GM19463 (cell line): ENCODE measurements around the gene DCUN1D2.
"Not testable (repeated sequence)": the region's sequence is repeated elsewhere in the genome, so short reads cannot be mapped to it uniquely, and the experiment has no call there.

Source experiments
- ATAC-seq: cut with Tn5 transposase; IDR thresholded peaks from one replicate; pipeline ENCODE4 v1.9.1; 2021; ENCODE audit warnings: mild to moderate bottlenecking, moderate library complexity; ENCODE audit not compliant: unreplicated experiment

The DCUN1D2 gene

DNA sequence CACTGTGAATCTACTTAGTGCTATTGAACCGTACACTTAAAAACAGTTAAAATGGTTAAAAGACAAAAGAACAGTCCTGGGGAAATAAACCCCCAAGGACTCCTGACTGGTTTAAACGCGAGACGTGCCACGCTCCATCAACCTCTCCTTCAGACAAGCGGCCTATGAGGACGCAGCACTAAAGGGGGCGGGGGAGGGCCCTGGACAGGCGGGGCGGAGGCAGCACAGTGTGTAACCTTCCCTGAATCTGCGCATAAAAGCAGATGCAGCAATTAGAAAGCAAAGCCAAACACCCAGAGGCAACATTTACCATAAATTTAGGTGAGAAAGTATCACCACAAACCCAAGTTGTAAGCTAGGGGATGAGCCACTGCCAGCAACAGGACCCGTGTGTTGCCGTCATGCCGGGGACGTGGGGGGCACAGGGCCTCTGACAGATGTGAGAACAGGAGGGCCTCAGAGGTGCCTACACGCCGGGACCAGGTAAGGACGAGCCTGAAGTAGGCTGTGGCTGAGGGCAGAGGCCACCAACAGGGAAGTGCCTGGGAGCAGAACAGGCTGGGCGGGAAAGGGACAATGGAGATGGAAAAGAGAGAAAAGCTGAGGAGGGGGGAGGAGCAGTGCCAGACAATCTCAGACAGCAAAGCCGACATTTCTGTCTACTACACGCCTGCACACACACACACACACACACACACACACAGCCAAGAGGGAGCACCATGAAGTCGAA lies 21.9 kb downstream of the DCUN1D2 start:
- ATAC-seq, result no peak

DNA sequence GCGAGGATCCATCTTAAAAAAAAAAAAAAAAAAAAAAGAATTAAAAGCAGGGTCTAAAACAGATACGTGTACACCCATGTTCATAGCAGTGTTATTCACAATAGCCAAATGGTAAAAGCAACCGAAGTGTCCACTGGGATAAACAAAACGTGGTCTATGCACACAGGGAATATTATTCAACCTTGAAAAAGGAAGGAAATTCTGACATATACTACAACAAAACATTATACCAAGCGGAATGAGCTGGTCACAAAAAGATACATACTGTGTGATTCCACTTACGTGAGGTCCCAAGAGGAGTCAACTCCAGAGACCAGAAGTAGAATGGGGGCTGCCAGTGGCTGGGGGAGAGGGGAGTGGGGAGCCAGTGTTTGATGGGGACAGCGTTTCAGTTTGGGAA lies 22.5 kb downstream of the DCUN1D2 start:
- no peak for ATAC-seq

DNA sequence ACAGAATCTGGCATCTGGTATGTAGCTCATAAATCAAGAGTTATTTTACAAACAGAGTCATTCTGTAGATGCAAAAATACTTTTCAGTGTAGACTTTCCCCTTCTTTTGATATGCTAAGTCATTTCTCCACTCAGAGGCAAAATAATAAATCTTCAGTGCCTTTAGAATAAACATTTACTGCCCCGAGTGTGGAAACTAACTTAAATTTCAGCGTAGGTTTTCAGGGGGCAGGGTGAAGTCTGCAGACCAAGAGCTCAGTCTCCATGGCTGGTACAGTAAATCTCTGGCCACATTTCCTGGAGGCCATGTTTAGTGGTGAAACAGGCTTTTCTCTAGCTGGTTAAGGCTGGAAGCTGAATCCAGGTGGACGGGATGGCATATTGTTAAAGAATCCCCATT lies 24.1 kb downstream of the DCUN1D2 start:
- no peak for ATAC-seq

DNA sequence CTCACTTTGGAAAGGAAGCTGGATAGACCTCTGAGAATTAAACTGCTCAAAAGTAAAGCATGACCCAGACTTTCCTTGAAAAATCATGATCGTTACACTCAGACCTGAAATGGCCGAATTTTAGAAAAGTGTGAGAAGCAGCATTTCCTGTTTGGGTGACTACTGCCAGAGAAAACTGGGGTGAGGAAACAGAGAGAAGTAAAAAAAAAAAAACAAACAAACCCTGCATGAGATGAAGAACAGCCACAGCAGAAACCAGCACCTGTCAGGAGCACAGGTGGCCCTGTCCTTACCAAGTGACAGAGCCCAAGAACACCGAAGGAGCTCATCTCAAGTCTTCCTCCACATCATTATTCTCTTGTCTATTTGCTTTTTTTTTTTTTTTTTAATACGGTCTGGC lies 25.2 kb downstream of the DCUN1D2 start:
- no peak for ATAC-seq

DNA sequence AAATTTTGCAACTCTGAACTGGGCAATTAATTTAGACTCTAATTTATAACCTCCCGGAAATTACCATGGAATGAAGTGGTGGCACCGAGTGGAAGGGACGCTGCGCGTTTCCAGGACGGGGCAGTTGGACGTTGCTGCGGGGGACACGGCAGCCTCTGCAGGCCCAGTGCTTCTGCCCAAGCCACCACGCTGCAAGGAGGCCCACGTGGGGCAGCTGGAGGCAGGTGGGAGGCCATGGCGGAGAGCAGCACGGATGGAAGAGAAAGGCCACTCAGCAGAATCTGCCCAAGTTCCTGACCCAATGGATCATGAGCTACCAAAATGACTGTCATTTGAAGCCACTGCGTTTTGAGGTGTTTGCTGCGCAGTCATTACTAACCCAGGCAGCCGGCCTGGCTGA lies 26.0 kb downstream of the DCUN1D2 start:
- no peak for ATAC-seq

DNA sequence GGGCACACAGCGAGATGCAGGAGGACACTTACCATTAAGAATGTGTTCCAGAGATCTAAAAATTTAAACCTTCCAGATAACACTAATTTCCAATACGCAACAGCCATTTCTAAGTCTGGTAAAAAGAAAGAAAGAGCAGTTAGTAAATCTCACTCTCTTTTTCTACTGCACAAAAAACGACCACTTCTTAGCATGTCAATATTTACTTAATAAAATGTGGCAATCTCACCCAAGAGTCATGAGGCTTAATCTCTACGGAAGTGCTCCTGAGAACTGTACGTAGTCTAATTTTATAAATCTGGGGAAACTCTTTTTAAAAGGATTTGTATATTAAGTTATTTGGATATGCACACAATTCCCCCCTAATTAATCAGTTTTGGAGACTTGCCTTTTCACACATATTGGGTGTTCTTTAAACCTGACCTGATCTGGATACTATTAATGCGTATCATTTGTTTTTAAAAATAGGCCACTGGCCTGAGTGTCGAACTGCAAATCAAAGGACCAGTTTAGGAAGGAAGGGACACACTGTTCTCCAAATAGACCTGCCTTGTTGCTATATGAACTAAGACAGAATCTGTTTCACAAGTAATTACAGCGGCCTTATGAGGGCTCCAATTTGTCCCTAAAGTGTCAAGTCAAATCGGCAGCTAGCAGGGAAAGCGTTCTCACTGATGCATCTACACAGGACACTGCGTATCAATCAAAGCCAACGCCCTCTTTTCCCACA lies 29.3 kb downstream of the DCUN1D2 start:
- ATAC-seq, result no peak

DNA sequence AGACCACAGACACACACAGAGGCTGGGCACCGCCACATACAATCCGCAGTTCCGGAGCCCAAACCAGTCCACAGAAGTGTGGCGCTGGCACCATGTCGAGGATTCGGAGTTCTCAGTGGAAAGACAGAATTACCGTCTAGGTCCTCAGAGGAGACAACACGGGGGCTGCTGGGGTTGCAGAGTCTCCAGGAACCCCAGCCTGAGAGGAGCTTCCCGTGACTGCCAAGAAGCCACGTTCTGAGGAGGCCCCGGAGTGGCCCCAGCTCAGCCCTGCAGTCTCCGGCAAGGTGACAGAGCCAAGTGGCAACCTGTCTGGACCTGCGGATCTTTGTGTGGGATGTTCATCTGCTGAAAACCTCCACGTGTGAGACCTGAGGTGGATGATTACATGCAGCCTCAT lies 29.9 kb downstream of the DCUN1D2 start:
- no peak for ATAC-seq

DNA sequence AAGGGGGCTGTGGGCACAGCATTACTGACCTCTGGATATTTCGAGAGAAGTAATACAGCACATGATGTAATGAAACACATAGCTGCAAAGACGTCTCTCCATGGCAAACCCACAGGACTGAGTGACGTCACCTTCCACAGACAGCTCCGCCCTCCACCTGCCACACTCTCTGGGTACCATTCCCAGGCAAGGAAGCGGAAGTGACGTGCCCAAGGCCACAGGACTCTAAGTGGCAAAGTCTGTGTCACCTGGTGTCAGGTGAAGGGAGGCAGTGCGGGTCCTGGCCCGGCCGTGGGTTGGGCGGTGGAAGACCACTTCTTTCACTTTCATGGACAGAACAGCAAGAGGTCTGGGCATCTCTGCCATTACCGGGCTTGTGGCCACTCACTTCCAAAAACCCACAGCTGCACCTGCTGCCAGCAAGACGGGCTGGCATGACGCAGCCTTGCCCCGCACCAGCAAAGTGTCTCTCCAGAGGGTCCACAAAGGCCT lies 30.4 kb downstream of the DCUN1D2 start:
- ATAC-seq, result no peak

DNA sequence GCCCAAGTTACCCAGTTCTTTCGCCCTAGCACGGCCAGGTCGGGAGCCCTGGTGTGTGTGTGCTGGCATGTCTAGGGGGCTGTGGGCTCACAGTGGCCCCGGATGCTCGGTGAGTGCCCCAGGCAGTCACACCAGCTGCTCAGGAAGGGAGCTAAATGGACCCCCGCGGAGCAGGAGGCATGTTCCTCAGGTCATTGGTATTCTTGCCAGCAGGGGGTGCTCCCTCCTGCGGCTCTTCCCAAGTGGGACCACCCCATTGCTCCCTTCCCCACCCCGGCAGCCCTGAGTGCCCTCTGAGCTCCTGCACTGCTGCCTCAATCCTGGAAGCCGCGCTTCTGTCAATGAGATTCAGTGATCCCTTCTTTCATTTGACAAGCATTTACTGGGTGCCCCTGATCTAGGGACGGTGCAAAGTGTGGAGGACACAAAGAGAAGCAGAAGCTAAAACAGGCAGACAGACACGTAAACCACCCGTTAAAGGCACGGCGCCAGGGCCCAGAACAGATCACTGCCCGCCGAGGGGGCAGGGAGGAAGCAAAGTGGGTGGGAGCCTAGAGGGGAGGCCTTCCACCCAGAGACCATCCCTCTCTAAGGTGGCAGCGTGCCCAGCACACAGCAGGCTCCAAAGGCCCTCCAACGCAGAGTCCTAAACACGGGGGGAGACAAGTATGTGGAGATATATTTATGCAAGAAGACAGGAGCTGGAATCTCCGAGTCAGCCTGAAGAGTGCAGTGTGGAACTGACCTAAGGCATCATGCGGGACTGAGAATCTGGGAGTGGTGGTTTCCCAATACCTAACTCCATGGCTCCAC lies 32.1 kb downstream of the DCUN1D2 start:
- no peak for ATAC-seq

DNA sequence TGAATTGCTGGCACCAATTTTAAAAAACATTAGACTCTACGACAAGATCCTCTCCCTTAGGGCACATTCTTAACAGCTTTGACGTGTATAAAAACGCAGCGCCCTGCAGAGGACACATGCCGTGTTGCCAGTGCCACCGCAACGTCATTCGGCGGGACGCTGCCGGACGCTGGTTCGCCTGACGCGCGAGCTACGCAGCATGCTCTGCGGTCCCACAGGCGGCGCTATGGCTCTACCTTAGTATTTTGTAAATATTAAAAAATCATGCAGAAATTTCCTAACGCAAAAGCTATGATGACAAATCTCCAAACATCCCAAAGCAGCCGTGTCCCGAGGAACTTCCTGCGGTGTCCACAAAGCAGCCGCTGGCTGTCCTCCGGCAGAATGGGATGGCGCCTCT lies 33.0 kb downstream of the DCUN1D2 start:
- ATAC-seq, result no peak

DNA sequence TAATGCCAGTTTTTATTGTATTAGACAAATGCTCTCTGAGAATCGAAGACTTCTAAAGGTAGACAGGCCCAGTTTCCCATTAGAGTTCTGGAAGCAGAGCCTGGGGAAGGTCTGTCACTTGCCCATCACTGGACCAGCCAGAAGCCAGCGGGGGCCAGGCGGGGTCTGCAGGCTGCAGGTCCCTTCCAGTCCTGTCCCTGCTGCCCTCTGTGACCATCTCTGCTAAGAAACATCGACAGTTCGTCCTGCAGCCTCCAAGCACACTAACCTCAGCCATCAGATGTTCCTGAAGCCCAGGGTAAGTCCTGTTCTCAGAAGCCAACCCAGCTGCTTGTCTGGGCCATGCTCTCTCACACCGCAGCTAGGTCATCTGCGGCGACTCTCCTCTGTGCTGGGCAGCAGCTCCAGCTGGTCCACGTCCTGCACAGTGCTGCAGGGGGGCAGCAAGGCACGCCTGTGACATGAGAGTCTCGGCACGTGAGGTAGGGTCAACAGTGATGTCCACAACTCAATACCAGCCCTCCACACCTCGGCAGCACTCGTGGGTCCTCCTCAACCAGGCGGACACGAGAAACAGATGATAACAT lies 34.3 kb downstream of the DCUN1D2 start:
- ATAC-seq, result no peak

DNA sequence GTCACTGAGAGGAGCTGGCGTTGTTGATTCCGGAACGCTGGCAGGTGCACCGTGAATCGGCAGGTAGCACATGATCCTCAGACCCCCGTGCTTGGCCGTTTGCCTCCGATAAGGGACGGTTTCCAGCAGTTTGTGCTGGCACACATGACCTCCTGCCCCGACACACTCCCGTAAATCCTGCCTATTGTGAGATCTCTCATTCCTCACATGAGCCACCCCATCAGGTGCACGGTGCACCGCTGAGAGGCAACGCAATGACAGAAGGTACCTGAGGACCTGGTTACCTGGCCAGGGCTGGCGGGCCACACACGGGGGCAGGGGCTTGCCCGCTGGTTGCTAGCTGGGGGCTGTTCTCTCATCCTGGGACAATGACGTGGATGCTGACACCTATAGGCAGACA lies 35.1 kb downstream of the DCUN1D2 start:
- no peak for ATAC-seq

DNA sequence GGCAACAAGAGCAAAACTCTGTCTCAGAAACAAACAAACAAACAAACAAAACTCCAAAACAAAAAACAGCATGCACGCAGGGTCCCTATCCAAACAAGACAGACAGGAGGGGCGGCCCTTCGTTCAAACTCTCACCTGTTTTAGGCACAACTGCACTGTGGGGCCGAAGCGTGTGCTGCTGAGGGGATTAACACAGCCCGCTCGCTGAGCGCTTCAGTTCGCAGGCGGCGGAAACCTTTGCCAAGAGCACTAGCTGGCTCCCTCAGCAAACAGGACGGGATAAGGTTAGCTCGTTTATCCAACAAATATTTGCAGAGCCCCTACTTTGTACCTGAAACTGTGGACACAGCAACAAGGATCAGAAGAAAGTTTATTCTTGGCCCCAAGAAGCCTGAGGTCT lies 35.6 kb downstream of the DCUN1D2 start:
- ATAC-seq, result no peak

DNA sequence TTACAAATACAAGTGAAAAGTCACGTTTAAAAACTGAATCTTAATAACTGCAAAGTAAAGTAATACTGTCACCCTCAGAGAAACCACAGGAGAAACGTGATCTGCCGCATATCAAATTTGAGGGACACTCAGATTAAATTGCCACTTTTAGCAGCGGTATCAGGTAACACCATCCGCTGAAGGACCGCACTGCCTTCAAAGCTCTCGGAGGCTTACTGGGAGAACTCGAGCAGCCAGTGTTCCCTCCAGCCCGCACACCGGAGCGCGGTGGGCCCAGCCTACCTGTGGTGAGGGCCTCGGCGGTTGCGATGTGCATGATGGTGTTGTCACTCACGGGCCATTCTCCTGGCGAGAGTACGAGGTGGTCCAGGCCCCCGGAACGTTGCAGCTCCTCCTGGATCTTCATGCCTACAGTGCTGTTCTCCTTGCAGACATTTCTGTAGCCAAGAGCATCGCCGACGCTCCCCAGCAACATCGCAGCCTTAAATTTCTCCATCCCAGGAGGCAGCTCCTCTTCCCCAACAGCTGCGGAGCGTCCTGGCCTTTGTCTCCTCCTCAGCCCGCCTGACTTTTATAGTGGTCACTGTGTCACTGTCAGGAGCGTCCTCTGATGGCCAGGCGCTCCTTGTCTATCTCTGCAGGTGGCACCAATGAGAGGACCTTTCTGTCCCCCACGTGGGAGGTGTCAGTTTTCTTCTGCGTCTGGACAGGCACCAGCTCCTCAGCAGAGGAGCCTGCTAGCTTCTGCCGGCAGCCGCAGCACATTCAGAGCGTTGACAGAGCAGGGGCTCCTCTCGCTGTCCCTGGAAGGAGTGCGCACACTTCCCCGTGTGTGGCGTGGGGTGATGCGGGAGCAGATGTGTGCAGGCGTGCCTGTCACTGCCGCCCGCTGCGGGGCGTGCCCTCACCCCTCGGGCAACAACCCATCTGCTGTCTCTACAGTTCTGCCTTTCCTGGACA lies 37.3 kb downstream of the DCUN1D2 start, which contains the start of gene ADPRHL1:
ADPRHL1 (minus strand) TSS at position 547 of the 960 bp plus-strand sequence; CDS start at position 496, 51 bp downstream.
- no peak for ATAC-seq

DNA sequence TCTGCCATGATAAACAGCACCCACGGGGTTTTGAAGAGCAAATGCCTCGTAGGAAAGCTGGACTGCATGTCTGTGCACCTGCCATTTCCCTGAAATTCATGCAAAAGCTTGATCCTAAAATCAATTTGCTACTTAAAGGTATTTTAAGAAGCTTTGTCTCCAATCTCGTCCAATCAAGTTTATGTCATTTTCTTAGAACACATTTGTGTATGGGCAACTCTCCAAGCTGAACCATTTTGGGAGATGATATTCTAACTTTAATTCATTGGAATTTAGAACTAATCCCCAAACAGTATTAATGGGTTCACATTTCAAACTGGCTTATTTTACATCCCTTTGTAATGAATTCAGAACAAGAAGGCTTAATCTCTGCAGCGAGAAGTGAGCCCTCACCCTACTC lies 38.0 kb downstream of the DCUN1D2 start:
- ATAC-seq, result no peak

DNA sequence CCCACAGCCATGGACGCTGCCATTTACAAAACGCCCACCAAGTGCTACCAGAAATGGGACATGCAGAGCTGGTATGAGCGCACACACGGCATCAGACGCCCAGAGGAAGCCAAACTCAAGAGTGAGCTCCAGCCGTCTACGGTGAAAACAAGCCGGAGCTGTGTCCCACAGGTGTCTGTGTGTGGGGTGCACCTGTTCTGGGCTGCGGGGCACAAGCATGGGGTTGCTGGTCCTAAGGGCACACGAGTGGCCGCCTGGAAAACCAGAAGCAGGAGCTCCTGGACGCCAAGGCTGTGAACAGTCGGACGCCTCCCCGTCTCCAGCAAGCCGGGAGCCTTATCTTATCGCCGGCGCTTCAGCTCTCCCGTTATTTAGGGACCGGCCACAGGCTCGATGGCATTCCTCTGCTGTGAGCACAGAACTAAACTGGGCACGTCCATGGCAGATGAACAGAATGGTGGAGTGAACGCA lies 38.5 kb downstream of the DCUN1D2 start:
- ATAC-seq, result no peak

DNA sequence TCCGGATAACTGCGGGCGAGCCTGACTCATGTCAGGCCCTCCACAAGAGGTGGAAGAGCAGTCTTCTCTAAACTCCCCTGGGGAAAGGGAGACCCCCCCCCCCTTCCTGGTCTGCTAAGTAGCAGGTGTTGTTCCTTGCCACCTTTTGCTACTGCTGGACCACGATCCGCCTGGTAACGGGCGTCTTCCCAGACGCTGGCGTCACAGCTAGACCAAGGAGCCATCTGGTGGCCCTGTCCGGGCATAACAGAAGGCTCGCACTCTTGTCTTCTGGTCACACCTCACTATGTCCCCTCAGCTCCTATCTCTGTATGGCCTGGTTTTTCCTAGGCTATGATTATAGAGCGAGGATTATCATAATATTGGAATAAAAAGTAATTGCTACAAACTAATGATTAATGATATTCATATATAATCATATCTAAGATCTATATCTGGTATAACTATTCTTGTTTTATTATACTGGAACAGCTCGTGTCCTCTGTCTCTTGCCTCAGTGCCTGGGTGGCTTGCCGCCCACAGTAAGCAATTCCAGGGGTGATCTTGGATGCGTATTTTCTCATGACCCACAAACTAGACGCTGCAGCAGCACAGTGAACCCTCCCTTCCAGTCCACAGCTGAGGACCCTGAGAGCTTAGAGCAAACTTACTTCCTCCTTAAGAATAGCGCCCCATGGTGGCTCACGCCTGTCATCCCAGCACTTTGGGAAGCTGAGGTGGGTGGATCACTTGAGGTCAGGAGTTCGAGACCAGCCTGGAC lies 39.5 kb downstream of the DCUN1D2 start:
- not testable (repeated sequence) for ATAC-seq

DNA sequence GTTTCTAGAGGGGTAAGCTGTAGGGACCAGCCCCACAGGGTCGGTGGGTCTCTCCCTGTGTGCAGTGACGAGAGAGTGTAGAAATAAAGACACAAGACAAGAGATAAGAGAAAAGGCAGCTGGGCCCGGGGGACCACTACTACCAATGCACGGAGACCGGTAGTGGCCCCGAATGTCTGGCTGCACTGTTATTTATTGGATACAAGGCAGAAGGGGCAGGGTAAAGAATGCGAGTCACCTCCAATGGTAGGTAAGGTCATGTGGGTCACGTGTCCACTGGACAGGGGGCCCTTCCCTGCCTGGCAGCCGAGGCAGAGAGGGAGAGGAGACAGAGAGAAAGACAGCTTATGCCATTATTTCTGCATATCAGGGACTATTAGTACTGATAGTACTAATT lies 40.2 kb downstream of the DCUN1D2 start:
- ATAC-seq, result not testable (repeated sequence)

DNA sequence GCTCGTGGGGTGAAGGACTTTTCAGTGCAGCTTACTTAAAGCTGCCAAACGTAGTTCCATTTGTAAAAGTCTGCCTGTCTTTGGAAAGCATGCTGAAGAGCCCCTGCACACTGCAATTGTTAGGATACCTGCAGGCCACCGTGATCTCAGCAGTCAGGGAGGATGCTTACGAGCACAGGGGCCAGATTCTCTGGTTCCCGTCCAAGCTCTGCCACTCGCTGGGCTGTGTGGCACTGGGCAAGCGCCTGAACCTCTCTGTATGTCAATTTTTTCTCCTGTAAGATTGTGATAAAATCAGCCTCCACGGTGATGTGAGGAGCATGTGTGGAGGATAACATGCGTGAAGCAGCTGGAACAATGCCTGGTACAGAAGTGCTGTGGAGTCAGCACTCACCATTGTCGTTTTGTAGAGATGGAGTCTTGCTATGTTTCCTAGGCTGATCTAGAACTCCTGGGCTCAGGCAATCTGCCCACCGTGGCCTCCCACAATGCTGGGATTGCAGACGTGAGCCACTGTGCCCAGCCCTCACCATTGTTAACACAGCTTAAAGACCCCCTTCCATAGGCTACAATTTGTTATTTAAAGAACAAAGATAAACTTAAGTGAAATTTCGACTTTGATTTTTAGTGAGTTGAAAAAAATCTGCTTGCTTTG lies 40.7 kb downstream of the DCUN1D2 start:
- ATAC-seq, result no peak
